ENCODE results near the gene ACSF2.

ACSF2 gene

DNA sequence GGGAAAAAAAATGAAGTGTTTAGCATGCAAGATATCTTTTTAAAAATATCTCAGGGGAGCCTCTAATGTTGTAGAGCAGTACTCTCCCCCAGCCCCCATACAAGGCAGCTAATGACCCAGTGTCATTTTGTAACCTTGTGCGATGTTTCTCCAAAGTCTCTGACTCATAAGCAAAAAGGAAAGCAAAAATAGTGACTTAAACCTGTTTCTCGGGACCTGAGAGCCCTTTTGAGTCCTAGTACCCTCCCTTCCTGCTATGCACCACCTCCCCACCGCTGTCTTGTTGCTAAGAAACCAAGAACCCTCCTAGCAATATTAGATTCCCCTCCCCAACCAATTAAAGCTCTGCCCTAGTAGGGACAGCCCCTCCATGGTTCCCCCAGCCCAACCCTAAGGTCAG is 85.0 kb downstream of the ACSF2 start:
- no peak overlapping the region for H3K4me3 ChIP-seq (ENCODE audit: low read depth in 1 of 2, low read length in 2 of 2)
- TF ChIP-seq EZH2 (IDR thresholded peaks at IDR 0.05; ENCODE audit: borderline replicate concordance, low read depth, low read length, severe bottlenecking): no peak
- TF ChIP-seq, protein P1, sequence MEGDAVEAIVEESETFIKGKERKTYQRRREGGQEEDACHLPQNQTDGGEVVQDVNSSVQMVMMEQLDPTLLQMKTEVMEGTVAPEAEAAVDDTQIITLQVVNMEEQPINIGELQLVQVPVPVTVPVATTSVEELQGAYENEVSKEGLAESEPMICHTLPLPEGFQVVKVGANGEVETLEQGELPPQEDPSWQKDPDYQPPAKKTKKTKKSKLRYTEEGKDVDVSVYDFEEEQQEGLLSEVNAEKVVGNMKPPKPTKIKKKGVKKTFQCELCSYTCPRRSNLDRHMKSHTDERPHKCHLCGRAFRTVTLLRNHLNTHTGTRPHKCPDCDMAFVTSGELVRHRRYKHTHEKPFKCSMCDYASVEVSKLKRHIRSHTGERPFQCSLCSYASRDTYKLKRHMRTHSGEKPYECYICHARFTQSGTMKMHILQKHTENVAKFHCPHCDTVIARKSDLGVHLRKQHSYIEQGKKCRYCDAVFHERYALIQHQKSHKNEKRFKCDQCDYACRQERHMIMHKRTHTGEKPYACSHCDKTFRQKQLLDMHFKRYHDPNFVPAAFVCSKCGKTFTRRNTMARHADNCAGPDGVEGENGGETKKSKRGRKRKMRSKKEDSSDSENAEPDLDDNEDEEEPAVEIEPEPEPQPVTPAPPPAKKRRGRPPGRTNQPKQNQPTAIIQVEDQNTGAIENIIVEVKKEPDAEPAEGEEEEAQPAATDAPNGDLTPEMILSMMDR (IDR thresholded peaks at IDR 0.05; ENCODE audit: borderline replicate concordance, extremely low read depth, low read length, poor library complexity, severe bottlenecking): no peak
- no peak overlapping the region for H3K27ac ChIP-seq (ENCODE audit: low read length)
- H3K27me3 ChIP-seq (ENCODE audit: insufficient read depth, low read length, poor library complexity): peaks cover 3% of the 10 kb centered on the region
- H2AFZ ChIP-seq (ENCODE audit: low read depth, low read length): no peak overlapping the region
- no peak overlapping the region for H3K4me2 ChIP-seq (ENCODE audit: insufficient read depth, low read length)
- no peaks in the 10 kb centered on the region for H3K79me2 ChIP-seq (ENCODE audit: insufficient read depth, low read length)
- H3K36me3 ChIP-seq (ENCODE audit: insufficient read depth, low read length): no peaks in the 10 kb centered on the region
- H3K9me3 ChIP-seq (ENCODE audit: insufficient read depth, low read length, severe bottlenecking): no peaks in the 10 kb centered on the region
- ATAC-seq (ENCODE audit: insufficient read depth, low read depth) (no peak), DNase-seq (no peak)
- H4K20me1 ChIP-seq (ENCODE audit: insufficient read depth, low read length): no peaks in the 10 kb centered on the region
- peaks cover 25% of the 10 kb centered on the region for H3K4me1 ChIP-seq (ENCODE audit: insufficient read depth, low read length)
- H3K9ac ChIP-seq (ENCODE audit: low read depth, low read length): no peak overlapping the region

DNA sequence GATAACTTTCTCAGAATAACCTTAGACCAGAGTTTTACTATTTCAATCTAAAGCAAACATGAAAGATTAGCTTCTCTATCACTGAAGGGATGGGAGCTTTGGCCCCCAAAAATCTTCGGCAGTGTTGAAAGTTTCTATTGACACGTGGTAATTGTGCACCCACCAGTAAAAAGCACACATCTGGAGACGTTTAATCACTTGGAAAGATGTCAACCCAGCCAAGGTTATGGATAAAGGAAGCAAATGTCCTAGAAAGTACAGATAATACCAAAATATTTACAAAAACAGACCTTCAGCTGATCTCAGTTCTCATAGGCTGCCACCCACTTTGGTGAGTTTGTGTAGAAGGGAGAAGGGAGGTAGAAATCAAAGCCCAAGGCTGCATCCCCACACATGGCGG is 87.5 kb downstream of the ACSF2 start:
- no peak overlapping the region for H3K4me3 ChIP-seq (ENCODE audit: low read depth in 1 of 2, low read length in 2 of 2)
- DNase-seq (no peak), ATAC-seq (ENCODE audit: insufficient read depth, low read depth) (no peak)
- peaks cover 16% of the 10 kb centered on the region for H3K4me1 ChIP-seq (ENCODE audit: insufficient read depth, low read length)
- H3K9ac ChIP-seq (ENCODE audit: low read depth, low read length): no peak overlapping the region
- TF ChIP-seq, protein P1 (IDR thresholded peaks at IDR 0.05; ENCODE audit: borderline replicate concordance, extremely low read depth, low read length, poor library complexity, severe bottlenecking): no peak
- TF ChIP-seq EZH2 (IDR thresholded peaks at IDR 0.05; ENCODE audit: borderline replicate concordance, low read depth, low read length, severe bottlenecking): no peak
- H3K36me3 ChIP-seq (ENCODE audit: insufficient read depth, low read length): no peaks in the 10 kb centered on the region
- H4K20me1 ChIP-seq (ENCODE audit: insufficient read depth, low read length): no peaks in the 10 kb centered on the region
- no peaks in the 10 kb centered on the region for H3K9me3 ChIP-seq (ENCODE audit: insufficient read depth, low read length, severe bottlenecking)
- H3K27ac ChIP-seq (ENCODE audit: low read length): no peak overlapping the region
- peaks cover 5% of the 10 kb centered on the region for H3K27me3 ChIP-seq (ENCODE audit: insufficient read depth, low read length, poor library complexity)
- no peak overlapping the region for H2AFZ ChIP-seq (ENCODE audit: low read depth, low read length)
- no peaks in the 10 kb centered on the region for H3K79me2 ChIP-seq (ENCODE audit: insufficient read depth, low read length)
- no peak overlapping the region for H3K4me2 ChIP-seq (ENCODE audit: insufficient read depth, low read length)

DNA sequence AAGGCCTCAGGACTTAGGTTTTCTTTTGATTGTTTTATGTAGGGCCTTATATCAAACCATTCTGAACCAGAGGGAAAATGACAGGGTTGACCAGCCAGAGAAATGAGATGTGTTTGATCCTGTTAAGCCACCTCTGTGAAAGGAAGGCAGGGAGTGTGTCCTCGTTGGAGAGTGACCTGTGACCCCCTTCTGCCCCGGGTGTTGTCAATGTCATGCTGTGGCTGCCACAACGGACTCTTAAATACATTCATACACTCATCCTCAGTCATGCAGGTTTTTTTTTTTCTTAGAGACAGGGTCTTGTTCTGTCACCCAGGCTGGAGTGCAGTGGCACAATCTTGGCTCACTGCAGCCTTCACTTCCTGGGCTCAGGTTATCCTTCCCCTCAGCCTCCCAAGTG is 88.4 kb downstream of the ACSF2 start:
- ATAC-seq (ENCODE audit: insufficient read depth, low read depth) (no peak), DNase-seq (no peak)
- no peak overlapping the region for H3K27ac ChIP-seq (ENCODE audit: low read length)
- no peak overlapping the region for H3K4me2 ChIP-seq (ENCODE audit: insufficient read depth, low read length)
- no peak for TF ChIP-seq EZH2 (IDR thresholded peaks at IDR 0.05; ENCODE audit: borderline replicate concordance, low read depth, low read length, severe bottlenecking)
- TF ChIP-seq, protein P1 (IDR thresholded peaks at IDR 0.05; ENCODE audit: borderline replicate concordance, extremely low read depth, low read length, poor library complexity, severe bottlenecking): no peak
- H3K4me3 ChIP-seq (ENCODE audit: low read depth in 1 of 2, low read length in 2 of 2): no peak overlapping the region
- no peaks in the 10 kb centered on the region for H3K79me2 ChIP-seq (ENCODE audit: insufficient read depth, low read length)
- H3K27me3 ChIP-seq (ENCODE audit: insufficient read depth, low read length, poor library complexity): peaks cover 5% of the 10 kb centered on the region
- no peak overlapping the region for H3K9ac ChIP-seq (ENCODE audit: low read depth, low read length)
- H2AFZ ChIP-seq (ENCODE audit: low read depth, low read length): no peak overlapping the region
- no peaks in the 10 kb centered on the region for H3K9me3 ChIP-seq (ENCODE audit: insufficient read depth, low read length, severe bottlenecking)
- no peaks in the 10 kb centered on the region for H3K36me3 ChIP-seq (ENCODE audit: insufficient read depth, low read length)
- H3K4me1 ChIP-seq (ENCODE audit: insufficient read depth, low read length): peaks cover 8% of the 10 kb centered on the region
- no peaks in the 10 kb centered on the region for H4K20me1 ChIP-seq (ENCODE audit: insufficient read depth, low read length)
